NCI-H446 treated with DMSO at 0.1 percent for 48 hours (cell line): ENCODE data around the gene KDM8.
A peak's percentile ranks its signal among the peaks of the same experiment; 100 is the strongest.

Source experiments
- DNase-seq: peaks from one replicate; lab custom pipeline; 2025; lab: John Stamatoyannopoulos, UW

KDM8 gene

GRCh38 chr16:27216297-27216885 lies 13.1 kb downstream of the KDM8 start:
- no peak for DNase-seq

- DNase-seq, result no peak
Observed at GRCh38 chr16:27217256-27217655, 13.9 kb downstream of the KDM8 start.

- no peak for DNase-seq
Observed at GRCh38 chr16:27218756-27219155, 15.4 kb downstream of the KDM8 start.

GRCh38 chr16:27219161-27219560 lies 15.8 kb downstream of the KDM8 start:
- no peak for DNase-seq

- no peak for DNase-seq
Observed at GRCh38 chr16:27220120-27220519, 16.8 kb downstream of the KDM8 start.

GRCh38 chr16:27220527-27220926 lies 17.2 kb downstream of the KDM8 start:
- no peak for DNase-seq

GRCh38 chr16:27220991-27221390 lies 17.7 kb downstream of the KDM8 start:
- no peak for DNase-seq

DNA sequence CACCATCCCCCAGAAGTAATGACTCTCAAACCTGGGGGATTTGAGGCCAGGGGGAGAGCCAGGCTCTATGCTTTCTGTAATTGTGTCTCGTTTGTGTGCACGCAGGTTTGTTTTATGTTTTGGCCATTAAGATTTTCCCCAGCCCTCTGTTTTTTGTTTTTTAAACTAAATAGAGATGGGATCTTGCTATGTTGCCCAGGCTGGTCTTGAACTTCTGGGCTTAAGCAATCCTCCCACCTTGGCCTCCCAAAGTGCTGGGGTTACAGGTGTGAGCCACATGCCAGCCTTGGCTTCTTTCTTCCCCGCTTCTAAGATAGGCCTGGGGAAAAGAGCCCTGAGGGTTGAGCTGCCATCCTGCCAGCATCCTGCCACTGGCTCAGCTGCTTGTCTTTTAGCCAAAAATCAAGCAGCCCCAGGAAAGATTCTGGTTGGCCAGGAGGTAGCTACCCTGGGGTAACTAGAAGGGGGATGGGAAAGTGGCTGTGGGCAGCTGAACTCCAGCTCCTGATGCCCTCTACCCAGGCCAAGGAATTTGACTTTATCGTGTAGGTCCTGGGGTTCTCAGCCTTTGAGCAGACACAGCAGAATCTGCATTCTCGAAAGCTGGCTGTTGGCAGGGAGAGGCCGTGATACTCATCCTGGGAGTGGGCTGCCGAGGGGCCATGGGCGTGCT lies 18.4 kb downstream of the KDM8 start:
- no peak for DNase-seq

- DNase-seq, result peak; percentile 30
Observed at GRCh38 chr16:27222249-27223225, 19.2 kb downstream of the KDM8 start.

DNA sequence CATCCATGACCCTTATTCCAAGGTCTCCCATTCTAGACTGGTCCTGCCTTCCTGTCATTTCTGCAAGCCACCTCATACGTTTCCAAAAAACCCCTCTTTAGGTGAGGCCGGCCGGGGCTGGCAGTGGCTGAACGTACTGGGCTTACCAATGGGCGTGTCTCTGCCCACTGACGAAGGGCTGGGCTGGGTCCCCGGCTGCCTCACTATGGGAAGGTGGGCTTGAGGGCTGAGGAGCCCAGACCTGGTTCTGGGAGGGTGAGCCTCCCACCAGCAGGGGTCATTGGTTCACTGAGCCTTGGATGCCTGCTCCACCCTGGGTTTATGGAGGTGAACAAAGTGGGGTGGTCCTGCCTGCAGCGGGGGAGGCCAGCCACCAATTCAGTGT lies 19.9 kb downstream of the KDM8 start:
- DNase-seq, result no peak

- no peak for DNase-seq
Observed at GRCh38 chr16:27223701-27224100, 20.4 kb downstream of the KDM8 start.

DNA sequence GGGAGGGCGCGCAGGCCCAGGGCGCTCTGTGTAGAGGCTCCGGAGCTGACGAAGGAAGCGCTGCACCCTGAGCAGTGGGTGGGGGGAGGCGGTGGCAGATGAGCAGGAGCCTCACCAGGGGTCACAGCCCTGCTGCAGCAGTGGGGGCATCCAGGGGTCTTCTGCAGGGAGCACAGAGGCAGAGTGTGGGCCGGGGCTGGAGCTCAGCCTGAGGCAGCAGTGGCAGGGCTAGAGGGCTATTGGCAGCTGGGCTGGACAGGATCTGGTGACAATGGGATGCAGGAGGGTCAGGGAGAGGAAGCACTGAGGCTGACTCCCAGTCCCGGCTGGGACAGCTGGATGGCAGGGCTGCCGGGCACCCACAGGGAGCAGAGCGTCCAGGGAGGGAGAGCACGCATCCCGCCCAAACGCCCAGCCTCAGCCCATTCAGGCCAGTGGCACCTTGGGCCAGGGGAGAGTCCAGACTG lies 21.0 kb downstream of the KDM8 start:
- no peak for DNase-seq

DNA sequence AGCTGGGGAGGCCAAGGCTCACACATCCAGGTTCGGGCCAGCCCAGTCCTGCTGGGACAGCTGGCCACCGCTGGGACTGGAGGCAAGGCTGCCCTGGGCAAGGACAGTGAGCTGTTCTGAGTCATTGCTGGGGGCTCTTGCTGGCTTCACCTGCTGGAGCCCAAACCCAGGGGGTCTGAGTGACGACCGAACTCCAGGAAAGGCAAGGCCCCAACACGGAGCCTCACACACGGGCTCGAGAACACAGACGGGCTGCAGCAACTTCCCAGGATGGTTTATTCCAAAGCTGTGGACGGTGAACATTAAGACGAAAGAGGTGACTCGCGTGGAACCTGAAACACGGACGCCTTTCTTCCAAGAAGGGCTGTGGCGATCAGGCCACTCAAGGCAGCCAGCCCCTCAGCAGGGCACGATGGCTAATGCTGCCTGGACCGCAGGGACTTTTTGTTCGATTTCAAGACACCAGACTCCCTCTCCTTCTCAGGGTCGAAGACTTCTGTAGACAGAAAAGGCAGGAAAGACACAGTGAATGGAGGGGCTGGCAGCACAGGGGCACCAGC lies 21.5 kb downstream of the KDM8 start:
- DNase-seq, result no peak

DNA sequence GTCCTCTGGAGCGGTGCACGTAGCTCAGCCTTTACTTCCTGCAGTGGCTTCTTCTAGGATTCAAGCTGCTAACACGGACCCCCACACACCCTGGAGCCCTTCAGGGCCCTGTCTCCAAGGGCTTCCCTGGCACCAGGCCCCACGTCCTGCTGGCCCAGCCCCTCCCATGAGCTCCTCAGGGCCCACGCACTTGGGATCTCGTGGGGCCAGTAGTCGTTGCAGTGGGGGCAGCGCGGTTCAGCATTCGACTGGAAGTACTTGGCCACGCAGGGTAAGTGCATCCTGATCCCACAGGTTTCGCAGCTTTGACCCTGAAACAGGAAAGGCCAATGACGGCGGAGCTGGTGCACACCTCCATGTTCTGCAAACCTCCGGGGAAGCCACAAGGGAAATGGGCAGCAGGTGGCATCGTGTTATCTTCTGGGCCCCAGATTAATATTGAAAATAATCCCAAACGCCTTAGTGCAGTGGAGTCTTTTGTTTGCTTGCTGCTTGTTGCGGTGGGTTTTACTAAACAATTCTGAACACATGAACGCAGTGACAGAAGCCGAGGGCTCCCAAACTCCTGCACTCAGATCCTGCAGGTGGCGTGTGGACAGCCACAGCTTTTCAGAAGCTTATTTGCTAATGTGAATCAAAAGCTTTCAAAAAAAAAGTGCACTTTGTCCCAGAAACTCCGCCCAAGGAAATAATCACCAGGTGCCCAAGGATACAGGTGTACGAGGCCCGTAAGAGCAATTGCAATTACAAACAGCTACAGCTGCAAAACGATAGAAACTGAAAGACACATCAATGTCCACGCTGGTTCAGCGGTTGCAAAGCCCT lies 22.4 kb downstream of the KDM8 start:
- DNase-seq, result no peak

- DNase-seq, result no peak
Observed at GRCh38 chr16:27226476-27226875, 23.1 kb downstream of the KDM8 start.

GRCh38 chr16:27226976-27227705 lies 23.8 kb downstream of the KDM8 start:
- DNase-seq, result no peak

DNA sequence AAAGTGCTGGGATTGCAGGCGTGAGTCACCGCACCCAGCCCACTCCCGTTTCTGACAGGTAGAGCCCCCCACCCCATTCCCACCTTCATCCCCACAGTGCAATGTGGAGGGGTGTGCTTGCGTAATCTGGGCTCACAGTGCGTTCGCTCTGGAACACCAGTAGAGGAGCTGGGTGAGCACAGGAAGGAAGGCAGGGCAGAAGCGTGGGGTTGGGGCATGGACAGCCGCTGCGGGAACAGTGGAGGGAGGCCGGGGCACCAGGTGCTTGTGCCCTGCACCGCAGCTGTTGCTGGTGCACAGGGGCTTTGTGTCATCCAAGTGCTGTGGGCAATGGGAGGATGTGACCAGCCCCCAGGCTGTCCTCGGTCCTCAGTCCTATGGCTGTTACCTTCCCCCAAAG lies 24.7 kb downstream of the KDM8 start:
- no peak for DNase-seq

DNA sequence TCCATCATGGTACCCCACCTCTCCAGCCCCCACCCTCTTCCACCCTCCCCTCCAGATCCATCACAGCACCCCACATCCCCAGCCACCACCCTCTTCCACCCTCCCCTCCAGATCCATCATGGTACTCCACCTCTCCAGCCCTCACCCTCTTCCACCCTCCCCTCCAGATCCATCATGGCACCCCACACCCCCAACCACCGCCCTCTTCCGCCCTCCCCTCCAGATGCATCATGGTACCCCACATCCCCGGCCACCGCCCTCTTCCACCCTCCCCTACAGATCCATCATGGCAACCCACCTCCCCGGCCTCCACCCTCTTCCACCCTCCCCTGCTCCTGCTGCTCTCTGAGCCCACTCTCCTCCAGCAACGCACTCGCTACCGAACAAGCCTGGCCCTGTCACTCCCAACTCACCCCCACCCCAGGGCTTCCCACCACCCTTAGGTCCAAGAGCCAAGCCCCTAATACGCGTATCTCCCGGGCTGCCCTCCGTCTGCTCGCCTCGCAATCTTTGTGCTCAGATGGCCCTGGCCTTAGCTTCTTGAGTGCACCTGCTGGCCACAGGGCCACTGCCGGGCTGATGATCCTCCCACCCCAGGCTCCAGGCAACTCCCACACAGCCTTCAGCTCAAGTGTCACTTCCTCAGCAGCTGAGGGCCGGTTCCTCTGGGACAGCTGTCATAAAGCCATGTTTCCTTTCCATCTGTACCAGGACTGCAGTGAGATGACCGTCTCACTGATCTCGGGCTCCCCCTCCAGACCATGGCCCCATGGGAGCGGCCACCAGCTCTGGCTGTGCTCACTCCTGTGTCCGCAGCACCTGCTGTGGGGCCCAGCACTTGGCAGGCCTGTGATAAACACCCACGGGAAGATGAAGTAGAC lies 25.5 kb downstream of the KDM8 start:
- DNase-seq, result no peak

- no peak for DNase-seq
Observed at GRCh38 chr16:27229891-27230470, 26.7 kb downstream of the KDM8 start.
